Keratinocyte (primary cell): Measurements from ENCODE around the gene PREP. TPM values are rescaled to one million over a fixed set of nuclear protein-coding genes. Genes with fewer than 3 reads are reported as not detected.

ENCODE experiments used
- DNase-seq: peaks from one replicate; pipeline ENCODE4 v3.0.0-alpha.2; 2011; ENCODE audit warnings: low read depth, missing footprints, low spot score
- FAIRE-seq: peaks from 2 replicates; lab custom pipeline; 2011; peaks lifted over from hg19 to GRCh38; lab: Jason Lieb, UNC
- H2AFZ ChIP-seq: 2 replicates; pipeline ENCODE4 v1.6.0; 2012; ENCODE audit warnings: low read length, control low read depth, inconsistent platforms; ENCODE audit not compliant: control insufficient read depth
- H3K27ac ChIP-seq: 2 replicates; pipeline ENCODE4 v1.5.1; 2011; ENCODE audit warnings: low read length; ENCODE audit not compliant: control insufficient read depth, insufficient read depth
- H3K27me3 ChIP-seq: 3 replicates; pipeline ENCODE4 v1.6.0; 2011; ENCODE audit warnings: low read length; ENCODE audit not compliant: control insufficient read depth, insufficient read depth; ENCODE audit errors: extremely low read depth
- H3K36me3 ChIP-seq, 2 experiments: 2 replicates in 1 of 2; 3 replicates in 1 of 2; pipeline ENCODE4 v1.5.1; 2011; ENCODE audit warnings: low read length in 2 of 2, mild to moderate bottlenecking in 1 of 2; ENCODE audit not compliant: control insufficient read depth in 2 of 2, insufficient read depth in 2 of 2; ENCODE audit errors: extremely low read depth in 1 of 2
- H3K4me1 ChIP-seq: 3 replicates; pipeline ENCODE4 v1.5.1; 2011; ENCODE audit warnings: low read length; ENCODE audit not compliant: control insufficient read depth, insufficient read depth; ENCODE audit errors: extremely low read depth
- H3K4me2 ChIP-seq: 3 replicates; pipeline ENCODE4 v1.6.0; 2011; ENCODE audit warnings: low read depth, low read length; ENCODE audit not compliant: control insufficient read depth, insufficient read depth; ENCODE audit errors: extremely low read depth
- H3K4me3 ChIP-seq, 3 experiments: fragments of 200-600 bp in 1 of 3; sonication (generic) in 1 of 3; 2 replicates in 2 of 3; 3 replicates in 1 of 3; pipeline ENCODE4 v1.5.1; 2011 to 2016; ENCODE audit warnings: low read length in 3 of 3, mild to moderate bottlenecking in 3 of 3, control low read depth in 2 of 3, inconsistent platforms in 1 of 3, low read depth in 1 of 3, mixed read lengths in 1 of 3, mixed run types in 1 of 3, moderate library complexity in 1 of 3; ENCODE audit not compliant: control insufficient read depth in 2 of 3, insufficient read depth in 2 of 3; ENCODE audit errors: extremely low read depth in 1 of 3
- H3K79me2 ChIP-seq: 2 replicates; pipeline ENCODE4 v1.6.0; 2012; ENCODE audit warnings: low read length; ENCODE audit not compliant: control insufficient read depth, insufficient read depth
- H3K9ac ChIP-seq: 3 replicates; pipeline ENCODE4 v1.6.0; 2011; ENCODE audit warnings: low read length; ENCODE audit not compliant: control insufficient read depth, insufficient read depth; ENCODE audit errors: extremely low read depth
- H3K9me1 ChIP-seq: 3 replicates; pipeline ENCODE4 v1.6.0; 2011; ENCODE audit warnings: low read length; ENCODE audit not compliant: control insufficient read depth, insufficient read depth; ENCODE audit errors: extremely low read depth
- H3K9me3 ChIP-seq: 2 replicates; pipeline ENCODE4 v1.5.1; 2012; ENCODE audit warnings: low read depth, low read length; ENCODE audit not compliant: control insufficient read depth
- H4K20me1 ChIP-seq: 3 replicates; pipeline ENCODE4 v1.6.0; 2011; ENCODE audit warnings: low read length; ENCODE audit not compliant: control insufficient read depth, insufficient read depth; ENCODE audit errors: extremely low read depth
- EZH2 ChIP-seq: IDR thresholded peaks from one replicate; pipeline ENCODE4 v1.6.1; 2012; ENCODE audit warnings: inconsistent platforms, mild to moderate bottlenecking, low read length, moderate library complexity
- dilution Hi-C: fragments of 300-500 bp; cut with MboI; formaldehyde crosslinking; loops from one replicate; pipeline ENCODE4 v1.7.0; 2020; ENCODE audit warnings: low sequenced_read_pairs; ENCODE audit not compliant: extremely low pct_ligation_motif_present
- polyA plus RNA-seq, 5 experiments: library from polyadenylated mRNA; depleted of rRNA in 3 of 5; stranded (reverse) in 3 of 5; stranded (forward) in 1 of 5; unstranded in 1 of 5; fragments of >200 nt; gene quantifications; 1 replicate in 1 of 5; 2 replicates in 3 of 5; 3 replicates in 1 of 5; pipeline versions ENCODE4 v1.2.1 to v1.2.3, GENCODE V29; 2011 to 2012; ENCODE audit warnings: missing spikeins in 2 of 5, low read depth in 1 of 5, low replicate concordance in 1 of 5
- TF ChIP-seq, protein P1 (sequence below), 3 experiments: IDR thresholded peaks in 1 of 3; conservative IDR thresholded peaks in 1 of 3; optimal IDR thresholded peaks in 1 of 3; 2 replicates in 2 of 3; 3 replicates in 1 of 3; pipeline versions ENCODE3 to v1.5.1; 2011; ENCODE audit warnings: low read length in 3 of 3, mild to moderate bottlenecking in 3 of 3, moderate library complexity in 2 of 3, control low read depth in 1 of 3, inconsistent platforms in 1 of 3; ENCODE audit not compliant: insufficient read depth in 2 of 3; ENCODE audit errors: extremely low read depth in 1 of 3

PREP gene
- polyA plus RNA-seq, 1 donor (not counting 4 experiments of a cell fraction or from before 2014, with no cell fraction given), result 48.3 TPM

DNA sequence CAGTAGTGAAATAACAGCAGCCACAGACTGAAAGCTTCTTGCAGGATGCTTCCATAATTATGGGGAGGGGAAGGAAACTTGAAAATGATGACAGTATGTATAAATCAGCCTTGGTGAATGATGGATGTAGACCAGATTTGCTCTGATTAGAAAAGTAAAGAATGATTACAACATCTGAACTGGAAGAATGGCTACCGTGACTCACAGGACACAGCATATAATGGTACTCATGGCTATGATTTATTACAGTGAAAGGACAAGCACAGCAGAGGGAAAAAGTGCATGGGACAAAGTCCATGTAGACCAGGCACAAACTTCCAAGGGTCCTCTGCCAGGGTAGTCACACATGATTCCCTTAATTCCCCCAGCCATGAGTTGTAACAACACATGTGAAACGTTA is 152.3 kb downstream of the PREP start:
- no peak overlapping the region for H3K4me3 ChIP-seq
- H3K9me1 ChIP-seq, result no peaks in the 10 kb centered on the region
- no peak overlapping the region for H3K9ac ChIP-seq
- H3K27me3 ChIP-seq, result no peaks in the 10 kb centered on the region
- no peaks in the 10 kb centered on the region for H3K79me2 ChIP-seq
- no peak overlapping the region for H2AFZ ChIP-seq
- H3K4me1 ChIP-seq, result no peaks in the 10 kb centered on the region
- H3K4me2 ChIP-seq, result no peak overlapping the region
- TF ChIP-seq EZH2, result no peak
- TF ChIP-seq, protein P1, sequence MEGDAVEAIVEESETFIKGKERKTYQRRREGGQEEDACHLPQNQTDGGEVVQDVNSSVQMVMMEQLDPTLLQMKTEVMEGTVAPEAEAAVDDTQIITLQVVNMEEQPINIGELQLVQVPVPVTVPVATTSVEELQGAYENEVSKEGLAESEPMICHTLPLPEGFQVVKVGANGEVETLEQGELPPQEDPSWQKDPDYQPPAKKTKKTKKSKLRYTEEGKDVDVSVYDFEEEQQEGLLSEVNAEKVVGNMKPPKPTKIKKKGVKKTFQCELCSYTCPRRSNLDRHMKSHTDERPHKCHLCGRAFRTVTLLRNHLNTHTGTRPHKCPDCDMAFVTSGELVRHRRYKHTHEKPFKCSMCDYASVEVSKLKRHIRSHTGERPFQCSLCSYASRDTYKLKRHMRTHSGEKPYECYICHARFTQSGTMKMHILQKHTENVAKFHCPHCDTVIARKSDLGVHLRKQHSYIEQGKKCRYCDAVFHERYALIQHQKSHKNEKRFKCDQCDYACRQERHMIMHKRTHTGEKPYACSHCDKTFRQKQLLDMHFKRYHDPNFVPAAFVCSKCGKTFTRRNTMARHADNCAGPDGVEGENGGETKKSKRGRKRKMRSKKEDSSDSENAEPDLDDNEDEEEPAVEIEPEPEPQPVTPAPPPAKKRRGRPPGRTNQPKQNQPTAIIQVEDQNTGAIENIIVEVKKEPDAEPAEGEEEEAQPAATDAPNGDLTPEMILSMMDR (optimal IDR thresholded peaks at IDR 0.05 in 1 of 3, IDR thresholded peaks at IDR 0.05 in 1 of 3, conservative IDR thresholded peaks at IDR 0.05 in 1 of 3; ENCODE audit: extremely low read depth in 1 of 3, insufficient read depth in 2 of 3, low read length in 3 of 3), result no peak
- H3K27ac ChIP-seq, result no peak overlapping the region
- no peaks in the 10 kb centered on the region for H3K9me3 ChIP-seq
- H4K20me1 ChIP-seq, result no peaks in the 10 kb centered on the region
- dilution Hi-C loops, result no loop called here
- DNase-seq (no peak), FAIRE-seq (no peak)
- no peaks in the 10 kb centered on the region for H3K36me3 ChIP-seq

DNA sequence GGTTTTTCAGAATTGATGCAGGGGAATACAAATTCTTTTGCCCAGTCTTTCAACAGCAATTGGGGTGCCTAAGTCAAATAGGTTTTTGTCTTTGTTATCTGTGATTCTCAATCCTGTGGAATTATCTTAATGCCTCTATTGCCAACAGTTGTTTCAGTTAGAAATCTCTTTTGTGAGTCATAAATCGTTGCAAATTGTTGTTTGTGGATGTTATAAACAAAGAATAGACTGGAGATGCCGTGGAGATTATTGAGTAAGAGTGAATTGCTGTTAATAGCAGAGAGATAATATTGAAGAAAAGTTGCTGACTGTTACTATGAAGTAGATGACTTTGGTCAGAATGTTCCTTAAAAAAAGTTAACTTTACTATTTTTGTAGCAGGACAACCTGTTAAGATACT is 159.4 kb downstream of the PREP start:
- Histone ChIP-seq H3K9me3 (no peaks in the 10 kb centered on the region), H3K4me1 (no peaks in the 10 kb centered on the region), H3K9ac (no peak overlapping the region), H4K20me1 (no peaks in the 10 kb centered on the region), H3K4me3 (no peak overlapping the region), H3K27ac (no peak overlapping the region), H3K36me3 (no peaks in the 10 kb centered on the region), H3K4me2 (no peak overlapping the region), H3K79me2 (no peaks in the 10 kb centered on the region), H3K27me3 (no peaks in the 10 kb centered on the region), H3K9me1 (no peaks in the 10 kb centered on the region), H2AFZ (no peak overlapping the region)
- FAIRE-seq (no peak), DNase-seq (no peak)
- dilution Hi-C loops, result no loop called here
- TF ChIP-seq EZH2, result no peak
- TF ChIP-seq, protein P1 (optimal IDR thresholded peaks at IDR 0.05 in 1 of 3, IDR thresholded peaks at IDR 0.05 in 1 of 3, conservative IDR thresholded peaks at IDR 0.05 in 1 of 3; ENCODE audit: extremely low read depth in 1 of 3, insufficient read depth in 2 of 3, low read length in 3 of 3), result no peak
